ENCODE measurements around the gene ZCCHC14.

DNA sequence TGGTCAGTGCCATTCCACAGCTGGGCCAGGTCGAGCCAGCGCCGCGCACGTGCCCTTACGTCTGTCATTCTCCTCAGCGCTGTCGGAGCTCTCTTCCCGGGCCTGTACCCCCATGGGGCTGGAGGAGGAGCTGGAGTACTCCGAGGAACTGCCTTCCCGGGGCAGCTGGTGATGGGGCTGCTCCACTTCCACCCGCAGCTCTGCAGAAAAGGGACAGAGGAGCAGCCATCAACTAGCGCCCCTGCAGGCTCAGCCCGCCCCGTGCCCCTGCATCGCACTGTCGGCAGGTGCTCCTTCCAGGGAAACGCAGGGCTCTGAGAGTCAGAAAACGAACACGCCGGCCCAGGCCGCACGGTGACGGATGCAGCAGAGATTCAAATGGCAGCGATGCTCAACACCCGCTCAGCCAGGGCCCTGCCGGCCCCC lies 79.8 kb downstream of the ZCCHC14 start:
- TF ChIP-seq POLR2A (IDR thresholded peaks at IDR 0.05), result no peak
- TF ChIP-seq, protein P1, sequence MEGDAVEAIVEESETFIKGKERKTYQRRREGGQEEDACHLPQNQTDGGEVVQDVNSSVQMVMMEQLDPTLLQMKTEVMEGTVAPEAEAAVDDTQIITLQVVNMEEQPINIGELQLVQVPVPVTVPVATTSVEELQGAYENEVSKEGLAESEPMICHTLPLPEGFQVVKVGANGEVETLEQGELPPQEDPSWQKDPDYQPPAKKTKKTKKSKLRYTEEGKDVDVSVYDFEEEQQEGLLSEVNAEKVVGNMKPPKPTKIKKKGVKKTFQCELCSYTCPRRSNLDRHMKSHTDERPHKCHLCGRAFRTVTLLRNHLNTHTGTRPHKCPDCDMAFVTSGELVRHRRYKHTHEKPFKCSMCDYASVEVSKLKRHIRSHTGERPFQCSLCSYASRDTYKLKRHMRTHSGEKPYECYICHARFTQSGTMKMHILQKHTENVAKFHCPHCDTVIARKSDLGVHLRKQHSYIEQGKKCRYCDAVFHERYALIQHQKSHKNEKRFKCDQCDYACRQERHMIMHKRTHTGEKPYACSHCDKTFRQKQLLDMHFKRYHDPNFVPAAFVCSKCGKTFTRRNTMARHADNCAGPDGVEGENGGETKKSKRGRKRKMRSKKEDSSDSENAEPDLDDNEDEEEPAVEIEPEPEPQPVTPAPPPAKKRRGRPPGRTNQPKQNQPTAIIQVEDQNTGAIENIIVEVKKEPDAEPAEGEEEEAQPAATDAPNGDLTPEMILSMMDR (IDR thresholded peaks at IDR 0.05), result no peak
- TF ChIP-seq POLR2AphosphoS5 (IDR thresholded peaks at IDR 0.05), result no peak

Measured in transverse colon (tissue), 4 donors.